ENCODE results near the gene TMEM229B.

The TMEM229B gene

GRCh38 chr14:67423424-67423823 lies 65.1 kb downstream of the TMEM229B start:
- no peak for DNase-seq (ENCODE audit: low spot score)

GRCh38 chr14:67421356-67422224 lies 66.9 kb downstream of the TMEM229B start:
- DNase-seq (ENCODE audit: low spot score), result no peak
